OCI-LY1 (cell line): ENCODE measurements around the gene ZP2.

Source experiments
- H2AFZ ChIP-seq: fragments of 200-600 bp; sonication (generic), shearing (Covaris generic); 2 replicates; pipeline ENCODE4 v1.6.0; 2014; ENCODE audit warnings: antibody characterized with exemption, mild to moderate bottlenecking, low read length
- H3F3A ChIP-seq: fragments of 200-600 bp; sonication (generic), shearing (Covaris generic); 2 replicates; pipeline ENCODE4 v1.6.0; 2014; ENCODE audit warnings: mild to moderate bottlenecking, antibody characterized with exemption, low read length, moderate library complexity; ENCODE audit not compliant: insufficient read depth
- H3K27ac ChIP-seq: fragments of 200-600 bp; sonication (generic); 2 replicates; pipeline ENCODE4 v1.5.1; 2014; ENCODE audit warnings: low read length, mixed run types, mild to moderate bottlenecking, low read depth; ENCODE audit not compliant: poor library complexity, severe bottlenecking
- H3K27me3 ChIP-seq: fragments of 200-600 bp; sonication (generic); 2 replicates; pipeline ENCODE4 v1.6.0; 2014; ENCODE audit warnings: antibody characterized with exemption, mild to moderate bottlenecking, low read length, moderate library complexity; ENCODE audit not compliant: insufficient read depth
- H3K36me3 ChIP-seq: fragments of 200-600 bp; sonication (generic); 2 replicates; pipeline ENCODE4 v1.6.1; 2014; ENCODE audit warnings: mild to moderate bottlenecking, antibody characterized with exemption, low read length, moderate library complexity, mixed read lengths; ENCODE audit not compliant: insufficient read depth
- H3K4me1 ChIP-seq: fragments of 200-600 bp; sonication (generic); 2 replicates; pipeline ENCODE4 v1.5.1; 2014; ENCODE audit warnings: mild to moderate bottlenecking, low read length, moderate library complexity; ENCODE audit not compliant: insufficient read depth, severe bottlenecking
- H3K4me2 ChIP-seq: fragments of 200-600 bp; sonication (generic), shearing (Covaris generic); 2 replicates; pipeline ENCODE4 v1.6.1; 2014; ENCODE audit warnings: low read length
- H3K4me3 ChIP-seq: fragments of 200-600 bp; sonication (generic); 2 replicates; pipeline ENCODE4 v1.5.1; 2014; ENCODE audit warnings: low read length, low read depth, mild to moderate bottlenecking, mixed read lengths; ENCODE audit not compliant: poor library complexity, severe bottlenecking
- H3K79me2 ChIP-seq: fragments of 200-600 bp; shearing (Covaris generic); 2 replicates; pipeline ENCODE4 v1.6.1; 2016; ENCODE audit warnings: mixed run types, low read length, mixed read lengths; ENCODE audit not compliant: insufficient read depth
- H3K9ac ChIP-seq: fragments of 200-600 bp; sonication (generic), shearing (Covaris generic); 2 replicates; pipeline ENCODE4 v1.6.1; 2014; ENCODE audit warnings: mild to moderate bottlenecking, low read length, mixed read lengths
- H3K9me2 ChIP-seq: fragments of 200-600 bp; sonication (generic), shearing (Covaris generic); 2 replicates; pipeline ENCODE4 v1.6.1; 2014; ENCODE audit warnings: low read depth, mild to moderate bottlenecking, low read length, mixed read lengths
- H3K9me3 ChIP-seq: fragments of 200-600 bp; shearing (Covaris generic); 2 replicates; pipeline ENCODE4 v1.6.1; 2014; ENCODE audit warnings: low read length, mixed read lengths
- H4K20me1 ChIP-seq: fragments of 200-600 bp; sonication (generic), shearing (Covaris generic); 2 replicates; pipeline ENCODE4 v1.6.0; 2016; ENCODE audit warnings: mild to moderate bottlenecking, low read length; ENCODE audit not compliant: insufficient read depth
- EZH2 ChIP-seq: fragments of 200-600 bp; sonication (generic), shearing (Covaris generic); IDR thresholded peaks from 2 replicates; pipeline ENCODE4 v1.8.0; 2017; ENCODE audit warnings: borderline replicate concordance, mixed run types, mild to moderate bottlenecking, antibody characterized with exemption, low read length, moderate library complexity, mixed read lengths
- TF ChIP-seq, protein P1 (sequence below): fragments of 200-600 bp; sonication (generic), shearing (Covaris generic); IDR thresholded peaks from 2 replicates; pipeline ENCODE4 v1.5.1; 2017; ENCODE audit warnings: mild to moderate bottlenecking, antibody characterized with exemption, low read length, moderate library complexity, mixed read lengths

ZP2 gene

DNA sequence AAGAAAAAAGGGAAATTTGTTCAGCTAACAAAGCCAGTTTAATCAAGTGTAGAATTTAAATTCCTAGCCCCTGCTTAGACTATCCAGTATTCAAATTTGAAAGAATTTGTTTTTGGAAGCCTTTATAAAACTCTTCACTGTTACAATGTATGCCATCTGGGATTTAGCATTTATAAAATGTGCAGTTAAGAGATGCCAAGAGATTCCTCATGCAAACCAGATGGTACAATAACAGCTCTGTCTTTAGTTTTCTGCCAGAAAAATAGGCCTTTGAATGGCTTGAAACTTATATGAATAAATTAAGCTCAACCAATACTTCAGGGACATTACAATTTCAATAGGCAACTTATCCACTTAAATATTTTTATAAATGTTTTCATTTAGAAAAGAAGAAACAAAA, 15.4 kb upstream of the ZP2 start:
- no peaks in the 10 kb centered on the region for H3K9me3 ChIP-seq
- H4K20me1 ChIP-seq: no peaks in the 10 kb centered on the region
- H3K27me3 ChIP-seq: no peaks in the 10 kb centered on the region
- H3F3A ChIP-seq: no peaks in the 10 kb centered on the region
- H3K4me3 ChIP-seq: no peak overlapping the region
- no peaks in the 10 kb centered on the region for H3K9me2 ChIP-seq
- H2AFZ ChIP-seq: no peak overlapping the region
- H3K9ac ChIP-seq: no peak overlapping the region
- H3K79me2 ChIP-seq: no peaks in the 10 kb centered on the region
- TF ChIP-seq, protein P1, sequence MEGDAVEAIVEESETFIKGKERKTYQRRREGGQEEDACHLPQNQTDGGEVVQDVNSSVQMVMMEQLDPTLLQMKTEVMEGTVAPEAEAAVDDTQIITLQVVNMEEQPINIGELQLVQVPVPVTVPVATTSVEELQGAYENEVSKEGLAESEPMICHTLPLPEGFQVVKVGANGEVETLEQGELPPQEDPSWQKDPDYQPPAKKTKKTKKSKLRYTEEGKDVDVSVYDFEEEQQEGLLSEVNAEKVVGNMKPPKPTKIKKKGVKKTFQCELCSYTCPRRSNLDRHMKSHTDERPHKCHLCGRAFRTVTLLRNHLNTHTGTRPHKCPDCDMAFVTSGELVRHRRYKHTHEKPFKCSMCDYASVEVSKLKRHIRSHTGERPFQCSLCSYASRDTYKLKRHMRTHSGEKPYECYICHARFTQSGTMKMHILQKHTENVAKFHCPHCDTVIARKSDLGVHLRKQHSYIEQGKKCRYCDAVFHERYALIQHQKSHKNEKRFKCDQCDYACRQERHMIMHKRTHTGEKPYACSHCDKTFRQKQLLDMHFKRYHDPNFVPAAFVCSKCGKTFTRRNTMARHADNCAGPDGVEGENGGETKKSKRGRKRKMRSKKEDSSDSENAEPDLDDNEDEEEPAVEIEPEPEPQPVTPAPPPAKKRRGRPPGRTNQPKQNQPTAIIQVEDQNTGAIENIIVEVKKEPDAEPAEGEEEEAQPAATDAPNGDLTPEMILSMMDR: no peak
- no peak for TF ChIP-seq EZH2
- no peak overlapping the region for H3K4me2 ChIP-seq
- no peaks in the 10 kb centered on the region for H3K36me3 ChIP-seq
- no peaks in the 10 kb centered on the region for H3K4me1 ChIP-seq
- H3K27ac ChIP-seq: no peak overlapping the region

GRCh38 chr16:21224800-21225199, 13.4 kb upstream of the ZP2 start:
- Histone ChIP-seq H2AFZ (no peak overlapping the region), H4K20me1 (no peaks in the 10 kb centered on the region), H3K27ac (no peak overlapping the region), H3K4me1 (no peaks in the 10 kb centered on the region), H3K9ac (no peak overlapping the region), H3K27me3 (no peaks in the 10 kb centered on the region), H3K9me2 (no peaks in the 10 kb centered on the region), H3K9me3 (no peaks in the 10 kb centered on the region), H3K79me2 (no peaks in the 10 kb centered on the region), H3K4me3 (no peak overlapping the region), H3K36me3 (no peaks in the 10 kb centered on the region), H3K4me2 (no peak overlapping the region), H3F3A (no peaks in the 10 kb centered on the region)
- TF ChIP-seq, protein P1: no peak
- no peak for TF ChIP-seq EZH2

DNA sequence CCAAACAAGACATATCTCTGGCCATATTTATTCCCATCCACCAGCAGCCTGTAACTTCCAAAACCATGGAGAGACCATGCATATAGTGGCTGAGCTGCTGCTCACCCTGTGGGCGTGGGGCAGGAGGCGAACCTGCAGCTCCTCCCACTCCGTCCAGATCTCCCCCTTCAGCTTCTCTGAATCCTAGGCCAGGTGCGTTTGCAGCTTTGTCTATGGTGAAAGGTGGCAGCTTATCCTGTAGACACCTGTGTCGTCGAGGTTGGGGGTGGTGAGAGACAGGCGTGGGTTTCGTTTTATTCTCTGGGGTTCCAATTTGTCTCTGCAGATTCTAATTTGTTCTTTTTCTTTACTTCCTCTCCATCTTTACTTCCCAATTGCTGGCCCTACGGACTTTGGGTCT, 12.4 kb upstream of the ZP2 start:
- Histone ChIP-seq H3K4me3 (no peak overlapping the region), H3K79me2 (no peaks in the 10 kb centered on the region), H3K4me2 (no peak overlapping the region), H3K4me1 (no peaks in the 10 kb centered on the region), H2AFZ (no peak overlapping the region), H3F3A (no peaks in the 10 kb centered on the region), H3K9ac (no peak overlapping the region), H3K9me3 (no peaks in the 10 kb centered on the region), H3K9me2 (no peaks in the 10 kb centered on the region), H4K20me1 (no peaks in the 10 kb centered on the region), H3K27me3 (no peaks in the 10 kb centered on the region), H3K36me3 (no peaks in the 10 kb centered on the region), H3K27ac (no peak overlapping the region)
- TF ChIP-seq EZH2: no peak
- TF ChIP-seq, protein P1: no peak
